CD14-positive monocyte (primary cell): ENCODE data around the gene SBK1. TPM values are rescaled to one million over a fixed set of nuclear protein-coding genes. Genes with fewer than 3 reads are reported as not detected.
"Not testable (repeated sequence)": the region's sequence is repeated elsewhere in the genome, so short reads cannot be mapped to it uniquely, and the experiment has no call there.

ENCODE experiments used
- DNase-seq, 3 donors: peaks; one replicate each; pipeline ENCODE4 v3.0.0-alpha.2; 2011 to 2022
- H2AFZ ChIP-seq: 2 replicates; pipeline ENCODE4 v1.6.0; 2012; ENCODE audit warnings: mild to moderate bottlenecking, low read depth, low read length, inconsistent platforms; ENCODE audit not compliant: insufficient read depth, poor library complexity, severe bottlenecking
- H3K27ac ChIP-seq, 2 donors: 1 replicate in 1 of 2; 2 replicates in 1 of 2; pipeline ENCODE4 v1.5.1; 2012 to 2013; ENCODE audit warnings: low read length in 2 of 2, control low read depth in 1 of 2, inconsistent platforms in 1 of 2, low read depth in 1 of 2, mild to moderate bottlenecking in 1 of 2
- H3K27me3 ChIP-seq, 2 donors: one replicate each; pipeline versions ENCODE4 v1.6.0 to v1.6.1; 2011 to 2013; ENCODE audit warnings: low read length in 2 of 2; ENCODE audit not compliant: control insufficient read depth in 2 of 2, insufficient read depth in 2 of 2
- H3K36me3 ChIP-seq, 2 donors: replicated peaks in 1 of 2; 1 replicate in 1 of 2; 2 replicates in 1 of 2; pipeline versions ENCODE4 v1.5.1 to v1.6.1; 2012 to 2013; ENCODE audit warnings: low read length in 2 of 2, control low read depth in 1 of 2, inconsistent platforms in 1 of 2, mild to moderate bottlenecking in 1 of 2; ENCODE audit not compliant: insufficient read depth in 2 of 2, control insufficient read depth in 1 of 2
- H3K4me1 ChIP-seq, 2 donors: 1 replicate in 1 of 2; 2 replicates in 1 of 2; pipeline versions ENCODE4 v1.5.1 to v1.6.1; 2012 to 2013; ENCODE audit warnings: low read length in 2 of 2, control low read depth in 1 of 2, inconsistent platforms in 1 of 2, mild to moderate bottlenecking in 1 of 2, moderate library complexity in 1 of 2; ENCODE audit not compliant: insufficient read depth in 2 of 2, control insufficient read depth in 1 of 2
- H3K4me2 ChIP-seq: replicated peaks from 2 replicates; pipeline ENCODE3; 2012; ENCODE audit warnings: low read length, moderate library complexity, mild to moderate bottlenecking; ENCODE audit not compliant: poor library complexity, severe bottlenecking; ENCODE audit errors: extremely low read depth
- H3K4me3 ChIP-seq, 3 experiments: fragments of 200-600 bp in 1 of 3; sonication (generic) in 1 of 3; replicated peaks in 1 of 3; 1 replicate in 2 of 3; 2 replicates in 1 of 3; pipeline ENCODE4 v1.5.1; 2011 to 2013; ENCODE audit warnings: low read length in 3 of 3, mild to moderate bottlenecking in 3 of 3, control low read depth in 2 of 3, low read depth in 2 of 3, inconsistent platforms in 1 of 3, moderate library complexity in 1 of 3
- H3K79me2 ChIP-seq: 2 replicates; pipeline ENCODE4 v1.6.0; 2012; ENCODE audit warnings: mild to moderate bottlenecking, control low read depth, inconsistent platforms, low read length, moderate library complexity; ENCODE audit not compliant: insufficient read depth
- H3K9ac ChIP-seq: 2 replicates; pipeline ENCODE4 v1.6.0; 2017; ENCODE audit warnings: low read length, mild to moderate bottlenecking; ENCODE audit not compliant: insufficient read depth, poor library complexity, severe bottlenecking
- H3K9me3 ChIP-seq, 2 donors: replicated peaks in 1 of 2; 1 replicate in 1 of 2; 2 replicates in 1 of 2; pipeline versions ENCODE4 v1.5.1 to v1.6.1; 2012 to 2013; ENCODE audit warnings: low read length in 2 of 2, control low read depth in 1 of 2; ENCODE audit not compliant: control insufficient read depth in 1 of 2, insufficient read depth in 1 of 2
- H4K20me1 ChIP-seq: 2 replicates; pipeline ENCODE4 v1.6.0; 2012; ENCODE audit warnings: mild to moderate bottlenecking, low read length, control low read depth, moderate library complexity; ENCODE audit not compliant: insufficient read depth
- H3K27ac Mint-ChIP-seq, 7 donors: one replicate each; pipeline ENCODE4 v1.8.0; 2020; ENCODE audit warnings: mild to moderate bottlenecking in 7 of 7, mixed read lengths in 7 of 7, moderate library complexity in 6 of 7, inconsistent platforms in 2 of 7
- H3K27me3 Mint-ChIP-seq, 3 donors: one replicate each; pipeline ENCODE4 v1.8.0; 2021 to 2022; ENCODE audit warnings: low read depth in 3 of 3, mild to moderate bottlenecking in 3 of 3, mixed read lengths in 3 of 3, moderate library complexity in 3 of 3, inconsistent platforms in 1 of 3
- H3K36me3 Mint-ChIP-seq, 2 donors: one replicate each; pipeline ENCODE4 v1.8.0; 2020; ENCODE audit warnings: mixed read lengths in 2 of 2, inconsistent platforms in 1 of 2, mild to moderate bottlenecking in 1 of 2
- H3K4me1 Mint-ChIP-seq: one replicate; pipeline ENCODE4 v1.8.0; 2020; ENCODE audit warnings: mild to moderate bottlenecking, mixed read lengths
- H3K4me3 Mint-ChIP-seq, 2 donors: one replicate each; pipeline ENCODE4 v1.8.0; 2020; ENCODE audit warnings: mild to moderate bottlenecking in 2 of 2, mixed read lengths in 2 of 2, moderate library complexity in 1 of 2
- H3K9me3 Mint-ChIP-seq, 7 donors: one replicate each; pipeline ENCODE4 v1.8.0; 2020 to 2022; ENCODE audit warnings: mixed read lengths in 7 of 7, mild to moderate bottlenecking in 6 of 7, moderate library complexity in 6 of 7, inconsistent platforms in 2 of 7
- CTCF ChIP-seq: fragments of 200-600 bp; IDR thresholded peaks from one replicate; pipeline ENCODE4 v1.8.0; 2022; ENCODE audit warnings: antibody characterized with exemption, mild to moderate bottlenecking
- WGBS: methylation state at CpG from one replicate; pipeline ENCODE4 v1.1.5; 2013; ENCODE audit warnings: missing lambda C conversion rate; ENCODE audit not compliant: insufficient coverage; 5-methylcytosine and 5-hydroxymethylcytosine counted together
- intact Hi-C, 2 donors: fragments of 100-400 bp; cut with micrococcal nuclease; formaldehyde crosslinking; loops; one replicate each; pipeline versions ENCODE4 v1.15.0 to v1.15.1; 2023
- polyA minus RNA-seq: library from RNA; depleted of rRNA, polyadenylated mRNA; stranded (reverse); fragments of >200 nt; gene quantifications from 2 replicates; pipeline ENCODE4 v1.2.3, GENCODE V29; 2012
- polyA plus RNA-seq, 3 donors: library from polyadenylated mRNA; depleted of rRNA in 1 of 3; unstranded in 2 of 3; stranded (reverse) in 1 of 3; fragments of 300-500 nt in 2 of 3; fragments of >200 nt in 1 of 3; fragmentation: Illumina TruSeq in 2 of 3; gene quantifications; 1 replicate in 2 of 3; 2 replicates in 1 of 3; pipeline ENCODE4 v1.2.3, GENCODE V29; 2012 to 2021
- total RNA-seq, 12 experiments: library from RNA in 1 of 12; stranded (reverse) in 1 of 12; fragments of 120-200 nt in 1 of 12; gene quantifications; one replicate each; pipeline ENCODE4 v1.2.4 and lab custom pipeline; 2013 to 2026; ENCODE audit warnings: mixed read lengths in 6 of 12, inconsistent platforms in 1 of 12

Gene SBK1
- total RNA-seq (2013) = 0.02 TPM
- polyA plus RNA-seq = under 1 TPM in 1 of 3 donors, not detected in 2; 0.04 TPM
- 0.08 TPM in 1 of 2 replicates, not detected in the other for polyA minus RNA-seq
- total RNA-seq (lab: John Stamatoyannopoulos, UW) = 0 to 12.7 (median 0.08) reads per million in 11 experiments

DNA sequence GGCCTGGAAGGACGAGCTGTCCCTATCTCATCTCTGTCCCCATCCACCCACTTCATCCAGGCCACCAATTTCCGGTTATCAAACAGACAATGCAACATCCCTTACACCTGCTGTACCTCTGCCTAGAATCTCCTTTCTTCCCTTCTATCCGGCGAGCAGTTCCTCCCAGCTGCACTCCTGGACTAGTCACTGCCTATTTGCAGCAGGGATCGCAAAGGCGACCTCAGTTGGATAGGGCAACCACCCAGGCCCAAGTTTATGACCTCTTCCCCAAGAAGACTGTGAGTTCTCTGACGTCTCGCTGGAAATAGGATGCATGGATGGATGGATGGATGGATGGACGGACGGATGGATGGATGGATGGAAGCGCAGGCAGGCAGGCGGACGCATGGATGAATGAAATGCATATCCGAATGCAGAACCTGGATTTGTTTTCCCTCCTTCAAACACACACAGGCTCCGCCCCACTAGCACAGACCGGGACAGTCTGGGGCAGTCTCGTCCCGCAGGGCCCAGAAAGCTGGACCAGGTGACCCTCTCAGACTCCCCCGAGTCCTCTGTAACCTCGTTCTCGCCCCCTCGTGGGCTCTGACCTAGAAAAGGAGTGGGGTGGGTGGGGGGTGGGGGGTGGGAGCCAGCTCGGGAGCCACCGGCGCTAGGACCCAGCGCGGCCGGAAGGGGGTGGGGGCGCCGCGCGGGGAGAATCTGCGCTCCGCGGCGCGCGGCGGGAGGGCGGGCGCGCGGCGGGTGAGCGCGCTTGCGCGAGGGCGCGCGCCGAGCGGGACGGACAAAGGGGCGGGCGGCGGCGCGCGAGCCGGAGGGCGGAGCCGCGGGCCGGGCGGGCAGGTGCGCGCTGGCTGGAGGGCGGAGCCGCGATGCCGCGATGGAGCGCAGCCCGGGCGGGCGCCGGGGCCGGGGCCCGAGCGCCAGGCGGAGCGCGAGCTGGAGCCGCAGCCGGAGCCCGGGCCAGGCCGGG lies at the start of gene SBK1:
Gene SBK1, plus strand, starts transcription at position 875 of the 976 bp plus-strand sequence. CDS start 24,867 bp downstream, outside the sequence.
- H2AFZ ChIP-seq = peak within 1 kb of the TSS; percentile 74
- peak; percentile 12 to 38 (median 18) for DNase-seq
- H3K9ac ChIP-seq = peak within 1 kb of the TSS; percentile 46
- intact Hi-C loops = no loop called here
- no peaks in the 10 kb centered on the region for H4K20me1 ChIP-seq
- H3K4me2 ChIP-seq = peak within 1 kb of the TSS; percentile 83
- H3K36me3 ChIP-seq = no peaks in the 10 kb centered on the region
- H3K27me3 ChIP-seq = peaks cover 0 to 28% of the 10 kb centered on the region in 2 donors
- H3K79me2 ChIP-seq = no peaks in the 10 kb centered on the region
- Mint-ChIP-seq H3K36me3 (no peaks in the 10 kb centered on the region), H3K4me3 (peak within 1 kb of the TSS; percentile 76 to 90), H3K4me1 (peaks cover 20% of the 10 kb centered on the region), H3K27ac (peak within 1 kb of the TSS in 1 of 7 donors; percentile 66), H3K9me3 (peaks cover 0 to 3% (median 1%) of the 10 kb centered on the region in 7 donors), H3K27me3 (peaks cover 35 to 41% (median 41%) of the 10 kb centered on the region in 3 donors)
- peak within 1 kb of the TSS; percentile 8 to 73 (median 31) for H3K4me3 ChIP-seq
- TF ChIP-seq CTCF = no peak
- H3K27ac ChIP-seq = no peak within 1 kb of the TSS
- H3K4me1 ChIP-seq = peaks cover 13 to 23% of the 10 kb centered on the region in 2 donors
- H3K9me3 ChIP-seq = no peaks in the 10 kb centered on the region
- WGBS = 3% methylated on average over 72 of the region's 88 CpGs

- H3K9ac ChIP-seq, H3K4me3 Mint-ChIP-seq, H3K9me3 Mint-ChIP-seq, H3K4me2 ChIP-seq, H2AFZ ChIP-seq, H4K20me1 ChIP-seq, intact Hi-C loops, H3K9me3 ChIP-seq, H3K4me3 ChIP-seq, H3K27ac Mint-ChIP-seq, H3K36me3 ChIP-seq, H3K27me3 Mint-ChIP-seq, H3K4me1 Mint-ChIP-seq, H3K36me3 Mint-ChIP-seq, H3K27ac ChIP-seq, DNase-seq, H3K4me1 ChIP-seq, H3K79me2 ChIP-seq, H3K27me3 ChIP-seq: not testable (repeated sequence)
- WGBS = 94% methylated on average over 2 of the region's 2 CpGs
These were observed 42.8 kb upstream of the SBK1 start for GRCh38 chr16:28249483-28249882.
